Mesothelial cell of epicardium (in vitro differentiated cells): ENCODE measurements around the gene PTPN18. TPM values are rescaled to one million over a fixed set of nuclear protein-coding genes. Genes with fewer than 3 reads are reported as not detected.

Experiments
- DNase-seq, 2 experiments: peaks; one replicate each; pipeline ENCODE4 v3.0.0; 2021; ENCODE audit warnings: low spot score in 2 of 2; ENCODE audit not compliant: unreplicated experiment in 2 of 2
- H3K27ac Mint-ChIP-seq: 2 replicates; pipeline ENCODE4 v1.8.0; 2021; ENCODE audit warnings: mixed read lengths
- H3K27me3 Mint-ChIP-seq: 2 replicates; pipeline ENCODE4 v1.8.0; 2021; ENCODE audit warnings: low read depth, mixed read lengths
- H3K36me3 Mint-ChIP-seq: 2 replicates; pipeline ENCODE4 v1.8.0; 2021; ENCODE audit warnings: mixed read lengths
- H3K4me1 Mint-ChIP-seq: 2 replicates; pipeline ENCODE4 v1.8.0; 2021; ENCODE audit warnings: mixed read lengths
- H3K4me3 Mint-ChIP-seq: 2 replicates; pipeline ENCODE4 v1.8.0; 2021; ENCODE audit warnings: mild to moderate bottlenecking, moderate library complexity, mixed read lengths
- H3K9me3 Mint-ChIP-seq: 2 replicates; pipeline ENCODE4 v1.8.0; 2021; ENCODE audit warnings: mixed read lengths
- CTCF ChIP-seq: fragments of 200-600 bp; sonication (generic); IDR thresholded peaks from one replicate; pipeline ENCODE4 v1.5.0; 2021; ENCODE audit warnings: antibody characterized with exemption; ENCODE audit not compliant: unreplicated experiment
- total RNA-seq: library from RNA; stranded (reverse); gene quantifications from 3 replicates; pipeline ENCODE4 v1.2.1, GENCODE V29; 2021

Gene PTPN18
- 20.1 to 23.2 TPM (median 21.3 TPM) in 3 replicates for total RNA-seq

- peaks cover 5% of the 10 kb centered on the region for H3K27me3 Mint-ChIP-seq
- peak in 1 of 2 experiments; percentile 70 for DNase-seq
- peak within 1 kb of the TSS; percentile 74 for H3K4me3 Mint-ChIP-seq
- H3K4me1 Mint-ChIP-seq: peaks cover 3% of the 10 kb centered on the region
- peaks cover 1% of the 10 kb centered on the region for H3K36me3 Mint-ChIP-seq
- peak; percentile 20 for TF ChIP-seq CTCF
- H3K9me3 Mint-ChIP-seq: peaks cover 10% of the 10 kb centered on the region
- H3K27ac Mint-ChIP-seq: no peak within 1 kb of the TSS
Observed at GRCh38 chr2:130355578-130356431, at the start of gene PTPN18. Gene PTPN18, plus strand, starts transcription at chr2:130356056. Its CDS starts 52 bp downstream, at chr2:130356108.

- H3K4me3 Mint-ChIP-seq: no peak overlapping the region
- no peaks in the 10 kb centered on the region for H3K4me1 Mint-ChIP-seq
- no peak for DNase-seq
- no peak overlapping the region for H3K27ac Mint-ChIP-seq
- no peak for TF ChIP-seq CTCF
- no peaks in the 10 kb centered on the region for H3K36me3 Mint-ChIP-seq
- H3K27me3 Mint-ChIP-seq: peaks cover 34% of the 10 kb centered on the region
- H3K9me3 Mint-ChIP-seq: no peaks in the 10 kb centered on the region
Observed at GRCh38 chr2:130307850-130308249, 48.0 kb upstream of the PTPN18 start.

- TF ChIP-seq CTCF: no peak
- H3K4me1 Mint-ChIP-seq: no peaks in the 10 kb centered on the region
Observed at GRCh38 chr2:130310881-130311280, 45.0 kb upstream of the PTPN18 start.

GRCh38 chr2:130313812-130314334 is 42.0 kb upstream of the PTPN18 start:
- DNase-seq: no peak
- Mint-ChIP-seq H3K27me3 (peaks cover 11% of the 10 kb centered on the region), H3K27ac (no peak overlapping the region), H3K4me1 (no peaks in the 10 kb centered on the region), H3K36me3 (no peaks in the 10 kb centered on the region), H3K4me3 (no peak overlapping the region), H3K9me3 (no peaks in the 10 kb centered on the region)
- TF ChIP-seq CTCF: no peak

More at GRCh38 chr2:130310881-130311280, 45.0 kb upstream of the PTPN18 start:
- Mint-ChIP-seq H3K36me3 (no peaks in the 10 kb centered on the region), H3K9me3 (no peaks in the 10 kb centered on the region), H3K27me3 (peaks cover 34% of the 10 kb centered on the region), H3K4me3 (no peak overlapping the region), H3K27ac (no peak overlapping the region)
- no peak for DNase-seq

GRCh38 chr2:130314377-130314776 is 41.5 kb upstream of the PTPN18 start:
- no peak overlapping the region for H3K27ac Mint-ChIP-seq
- peaks cover 9% of the 10 kb centered on the region for H3K27me3 Mint-ChIP-seq
- no peak overlapping the region for H3K4me3 Mint-ChIP-seq
- H3K9me3 Mint-ChIP-seq: no peaks in the 10 kb centered on the region
- no peak for TF ChIP-seq CTCF
- DNase-seq: no peak
- no peaks in the 10 kb centered on the region for H3K4me1 Mint-ChIP-seq
- no peaks in the 10 kb centered on the region for H3K36me3 Mint-ChIP-seq
